ENCODE data around the gene SMC3.
"Not testable (repeated sequence)": the region's sequence is repeated elsewhere in the genome, so short reads cannot be mapped to it uniquely, and the experiment has no call there.

Gene SMC3

GRCh38 chr10:110623316-110623715, 55.8 kb downstream of the SMC3 start:
- not testable (repeated sequence) for DNase-seq (ENCODE audit: low read depth in 2 of 2)

- no peak for DNase-seq (ENCODE audit: low read depth in 2 of 2)
Measured at GRCh38 chr10:110625356-110625894, 57.9 kb downstream of the SMC3 start.

GRCh38 chr10:110625951-110626855, 58.7 kb downstream of the SMC3 start:
- no peak for DNase-seq (ENCODE audit: low read depth in 2 of 2)

GRCh38 chr10:110628161-110628560, 60.7 kb downstream of the SMC3 start:
- DNase-seq (ENCODE audit: low read depth in 2 of 2) = no peak

GRCh38 chr10:110629680-110630191, 62.2 kb downstream of the SMC3 start:
- no peak for DNase-seq (ENCODE audit: low read depth in 2 of 2)

- no peak for DNase-seq (ENCODE audit: low read depth in 2 of 2)
Measured at GRCh38 chr10:110631934-110632333, 64.4 kb downstream of the SMC3 start.

- DNase-seq (ENCODE audit: low read depth in 2 of 2) = no peak
Measured at GRCh38 chr10:110632591-110633215, 65.2 kb downstream of the SMC3 start.

- DNase-seq (ENCODE audit: low read depth in 2 of 2) = no peak
Measured at GRCh38 chr10:110634527-110635209, 67.2 kb downstream of the SMC3 start.

GRCh38 chr10:110636572-110636931, 69.1 kb downstream of the SMC3 start:
- DNase-seq (ENCODE audit: low read depth in 2 of 2) = no peak

- DNase-seq (ENCODE audit: low read depth in 2 of 2) = no peak
Measured at GRCh38 chr10:110636932-110637557, 69.5 kb downstream of the SMC3 start.

GRCh38 chr10:110637558-110638053, 70.1 kb downstream of the SMC3 start:
- DNase-seq (ENCODE audit: low read depth in 2 of 2) = no peak

GRCh38 chr10:110638319-110638718, 70.8 kb downstream of the SMC3 start:
- DNase-seq (ENCODE audit: low read depth in 2 of 2) = no peak

GRCh38 chr10:110639046-110639445, 71.6 kb downstream of the SMC3 start:
- DNase-seq (ENCODE audit: low read depth in 2 of 2) = not testable (repeated sequence)

- DNase-seq (ENCODE audit: low read depth in 2 of 2) = not testable (repeated sequence)
Measured at GRCh38 chr10:110639858-110640257, 72.4 kb downstream of the SMC3 start.

GRCh38 chr10:110641256-110641655, 73.8 kb downstream of the SMC3 start:
- DNase-seq (ENCODE audit: low read depth in 2 of 2) = no peak

GRCh38 chr10:110642204-110643034, 74.9 kb downstream of the SMC3 start:
- no peak for DNase-seq (ENCODE audit: low read depth in 2 of 2)

GRCh38 chr10:110643035-110643652, 75.6 kb downstream of the SMC3 start:
- DNase-seq (ENCODE audit: low read depth in 2 of 2) = no peak

- DNase-seq (ENCODE audit: low read depth in 2 of 2) = no peak
Measured at GRCh38 chr10:110643653-110644597, 76.4 kb downstream of the SMC3 start, which contains the start of gene RBM20. Gene RBM20, plus strand, starts transcription at chr10:110644336. Its CDS starts 119 bp downstream, at chr10:110644455.

All from stimulated activated CD8-positive, alpha-beta memory T cell treated with anti-CD3 and anti-CD28 coated beads, Interleukin-7, amount 100 ng/mL, for 1 hour (primary cell).